ENCODE data around the gene CMIP.
"Not testable (repeated sequence)": the region's sequence is repeated elsewhere in the genome, so short reads cannot be mapped to it uniquely, and the experiment has no call there.

Gene CMIP

DNA sequence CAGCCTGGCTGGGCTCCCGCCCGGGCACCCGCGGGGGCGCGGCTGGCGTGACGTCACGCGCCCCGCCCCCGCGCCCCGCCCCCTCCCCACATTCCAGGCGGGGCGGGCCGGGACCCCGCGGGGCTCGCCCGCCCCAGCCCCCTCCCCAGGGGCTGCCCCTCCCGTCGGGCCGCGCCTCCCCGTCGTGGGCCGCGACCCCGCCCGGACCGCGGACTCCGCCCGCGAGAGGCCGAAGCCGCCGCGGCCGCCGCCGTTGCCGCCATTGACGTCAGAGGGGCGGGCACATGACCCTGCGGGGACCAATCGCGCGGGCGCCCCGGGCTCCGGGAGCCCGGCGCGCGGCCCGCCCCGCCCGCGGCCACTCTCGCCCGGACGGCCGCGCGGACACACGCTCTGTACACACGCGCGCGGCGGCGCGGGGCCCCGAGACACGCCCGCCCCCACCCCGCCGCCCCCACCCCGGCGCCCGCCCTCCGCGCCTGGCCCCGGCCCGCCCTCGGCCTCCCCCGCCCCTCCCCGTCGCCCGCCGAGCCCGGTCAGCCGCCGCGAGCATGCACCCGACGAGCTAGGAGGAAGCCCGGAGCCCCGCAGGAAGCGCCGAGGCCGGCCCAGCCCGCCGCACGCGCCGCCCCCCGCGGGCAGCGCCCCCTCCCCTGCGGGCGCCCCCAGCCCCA is at the start of gene CMIP:
Gene CMIP, plus strand, starts transcription at position 361 of the 674 bp plus-strand sequence.
- peak; percentile 64 for DNase-seq (ENCODE audit: low read depth)

DNA sequence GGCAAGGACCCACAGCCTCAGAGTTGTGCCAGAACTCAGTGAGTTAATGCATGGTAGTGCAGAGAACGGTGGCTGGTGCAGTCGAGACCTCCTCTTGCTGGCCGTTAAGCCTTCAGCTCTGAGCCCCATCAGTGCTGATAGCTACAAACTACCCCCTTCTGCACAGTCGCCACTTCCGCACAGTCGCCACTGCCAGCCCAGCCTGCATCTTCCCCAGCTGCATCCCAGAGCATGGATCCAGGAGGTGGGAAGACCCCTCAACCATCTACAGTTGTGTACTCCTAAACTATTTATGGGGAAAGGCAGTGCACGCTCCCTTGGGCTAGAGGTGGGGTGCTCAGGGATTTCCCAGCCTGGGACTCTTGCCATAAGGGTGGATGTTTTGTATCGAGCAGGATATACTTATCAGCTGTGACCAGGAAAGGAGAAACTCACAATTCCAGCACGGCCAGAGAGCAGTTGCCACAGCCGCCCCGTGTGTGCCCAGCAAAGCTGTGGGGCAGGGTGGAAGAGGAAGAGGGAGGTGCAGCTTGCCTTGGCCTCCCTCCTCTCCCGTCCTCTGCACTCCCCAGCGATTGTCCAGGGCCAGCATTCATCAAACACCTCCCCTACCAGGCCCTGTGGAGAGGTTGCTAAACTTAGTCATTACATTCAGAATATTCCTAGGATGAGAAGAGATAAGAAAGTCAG is 49.5 kb upstream of the CMIP start:
- DNase-seq (ENCODE audit: low read depth), result no peak

DNA sequence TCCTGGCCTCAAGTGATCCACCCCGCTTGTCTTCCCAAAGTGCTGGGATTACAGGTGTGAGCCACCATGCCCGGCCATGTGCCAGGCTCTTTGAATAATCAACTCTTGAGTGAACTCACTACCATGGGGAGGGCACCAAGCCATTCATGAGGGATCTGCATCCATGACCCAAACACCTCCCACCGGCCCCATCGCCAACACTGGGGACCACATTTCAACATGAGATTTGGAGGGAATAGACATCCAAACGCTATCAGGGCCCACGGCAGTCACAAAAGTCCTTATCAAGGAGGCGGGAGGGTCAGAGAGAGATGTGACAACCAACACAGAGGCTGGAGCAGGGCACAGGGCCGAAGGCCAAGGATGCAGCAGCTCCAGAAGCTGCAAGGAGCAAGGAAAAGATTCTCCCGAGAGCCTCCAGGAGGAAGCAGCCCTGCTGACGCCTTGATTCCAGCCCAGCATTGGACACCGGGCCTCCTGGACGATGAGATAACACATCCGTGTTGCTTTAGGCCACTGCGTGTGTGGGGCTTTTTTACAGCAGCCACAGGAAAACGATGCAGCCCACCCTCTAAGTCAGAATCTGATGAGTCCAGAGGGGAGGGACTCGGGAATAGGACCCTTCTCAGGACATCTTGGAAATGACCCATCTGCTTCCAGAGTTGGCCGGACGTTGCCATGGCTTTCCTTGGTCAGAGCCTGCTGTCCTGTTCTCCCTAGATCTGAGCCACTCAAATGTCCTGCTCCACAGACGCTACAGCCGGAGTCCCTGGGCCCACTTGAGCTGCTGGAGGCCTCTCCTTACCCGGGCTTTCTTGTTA is 47.3 kb upstream of the CMIP start:
- DNase-seq (ENCODE audit: low read depth), result no peak

DNA sequence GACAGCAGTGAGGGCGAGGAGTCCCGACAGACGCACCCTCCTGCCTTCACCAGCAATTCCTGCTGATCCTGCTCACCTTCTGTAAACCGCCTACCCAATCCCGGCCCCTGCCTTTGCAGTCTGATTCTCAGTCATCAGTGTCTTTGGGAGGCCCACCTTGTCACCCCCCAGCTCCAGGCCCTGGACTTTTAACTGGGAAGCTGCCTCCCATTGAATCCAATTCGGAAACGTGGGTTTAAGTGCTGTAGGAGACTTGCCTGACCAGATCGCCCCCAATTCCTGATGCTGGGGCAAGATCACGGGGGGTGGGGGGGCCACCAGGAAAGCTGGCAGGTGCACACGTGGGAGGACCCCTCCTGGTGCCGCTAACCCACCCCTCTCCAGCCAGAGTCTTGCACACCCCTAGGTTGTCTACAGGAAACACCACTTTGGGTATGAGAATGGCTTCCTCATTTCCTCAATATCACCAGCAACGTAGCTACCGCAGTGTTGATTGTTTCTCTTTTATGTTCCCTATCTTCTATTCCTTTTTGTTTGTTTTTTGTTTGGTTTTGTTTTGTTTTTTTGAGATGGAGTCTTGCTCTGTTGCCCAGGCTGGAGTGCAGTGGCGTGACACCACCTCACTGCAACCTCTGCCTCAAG is 46.6 kb upstream of the CMIP start:
- no peak for DNase-seq (ENCODE audit: low read depth)

DNA sequence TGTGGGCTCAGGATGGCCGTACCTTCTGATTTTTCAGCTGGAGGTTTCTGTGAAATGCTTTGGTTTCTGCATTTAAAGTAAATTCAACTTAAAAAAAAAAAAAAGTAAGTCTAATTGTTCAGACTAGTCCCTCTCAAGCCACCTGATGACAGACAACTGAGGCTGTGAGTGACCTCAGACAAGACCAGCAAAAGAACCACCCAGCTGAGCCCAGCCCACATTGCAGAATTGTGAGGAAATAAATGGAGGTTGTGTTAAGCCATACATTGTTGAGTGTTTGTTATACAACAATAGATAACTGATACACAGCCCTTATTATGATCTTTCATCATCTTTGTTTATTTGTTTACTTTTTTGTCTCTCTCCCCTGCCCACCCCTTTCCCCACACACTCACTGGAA is 44.7 kb upstream of the CMIP start:
- DNase-seq (ENCODE audit: low read depth), result no peak

DNA sequence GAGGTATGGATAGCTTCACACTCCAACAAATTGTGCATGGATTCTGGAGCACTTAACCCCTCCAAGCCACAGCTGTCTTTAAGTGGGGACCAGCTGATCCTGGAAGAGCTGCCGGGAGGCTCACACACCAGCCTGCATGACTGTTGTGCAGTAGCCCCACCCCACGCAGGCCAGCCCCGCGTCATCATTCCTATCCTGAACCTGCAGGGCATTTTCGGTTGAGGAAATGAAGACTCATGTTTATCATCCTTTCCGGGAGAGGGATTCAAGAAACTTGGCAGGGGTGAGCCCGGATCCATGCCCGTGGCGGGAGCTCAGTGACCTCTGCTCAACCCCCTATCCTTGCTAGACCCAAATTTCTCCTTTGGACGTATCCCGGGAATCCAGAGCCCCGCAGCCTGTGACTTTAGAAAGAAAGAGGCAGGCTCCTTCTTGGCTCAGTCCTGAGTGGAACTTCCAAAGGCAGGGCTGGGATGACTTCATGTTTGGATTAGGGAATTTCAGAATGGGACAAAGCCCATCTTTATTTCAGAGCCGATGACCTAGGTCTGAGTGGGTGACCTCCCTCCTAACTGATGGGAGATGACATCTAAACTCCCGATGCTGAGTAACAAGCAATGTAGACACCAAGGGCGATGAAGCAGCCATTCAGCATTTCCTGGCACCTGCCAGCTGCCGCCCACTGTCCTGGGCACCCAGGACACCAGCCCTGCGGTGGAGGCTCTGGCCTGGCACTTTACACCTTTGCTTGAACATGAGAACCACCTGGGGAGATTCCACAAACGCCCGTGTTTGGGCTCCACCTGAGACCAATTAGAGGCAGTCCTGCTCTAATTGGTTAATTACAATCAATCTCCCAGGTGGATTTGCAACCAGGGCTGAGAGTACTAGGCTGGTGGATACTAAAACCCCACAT is 43.3 kb upstream of the CMIP start:
- DNase-seq (ENCODE audit: low read depth), result no peak

DNA sequence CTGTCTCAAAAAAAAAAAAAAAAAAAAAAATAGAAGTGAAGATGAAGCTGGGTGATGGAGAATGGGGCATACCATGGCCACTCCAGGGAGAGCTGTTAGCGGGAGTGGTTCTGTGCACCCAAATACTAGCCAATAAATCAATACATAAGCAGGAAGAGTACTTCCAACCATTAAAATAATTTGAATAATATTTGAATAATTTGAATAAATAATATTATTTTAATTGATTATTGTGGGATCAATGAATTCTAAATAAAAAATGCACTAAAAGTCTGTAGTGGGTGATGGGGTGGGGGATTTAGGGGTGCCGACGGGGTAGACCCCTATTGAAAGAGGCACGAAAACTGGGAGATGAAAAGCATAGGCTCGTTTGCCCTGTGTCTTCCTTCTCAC is 41.4 kb upstream of the CMIP start:
- DNase-seq (ENCODE audit: low read depth), result no peak

DNA sequence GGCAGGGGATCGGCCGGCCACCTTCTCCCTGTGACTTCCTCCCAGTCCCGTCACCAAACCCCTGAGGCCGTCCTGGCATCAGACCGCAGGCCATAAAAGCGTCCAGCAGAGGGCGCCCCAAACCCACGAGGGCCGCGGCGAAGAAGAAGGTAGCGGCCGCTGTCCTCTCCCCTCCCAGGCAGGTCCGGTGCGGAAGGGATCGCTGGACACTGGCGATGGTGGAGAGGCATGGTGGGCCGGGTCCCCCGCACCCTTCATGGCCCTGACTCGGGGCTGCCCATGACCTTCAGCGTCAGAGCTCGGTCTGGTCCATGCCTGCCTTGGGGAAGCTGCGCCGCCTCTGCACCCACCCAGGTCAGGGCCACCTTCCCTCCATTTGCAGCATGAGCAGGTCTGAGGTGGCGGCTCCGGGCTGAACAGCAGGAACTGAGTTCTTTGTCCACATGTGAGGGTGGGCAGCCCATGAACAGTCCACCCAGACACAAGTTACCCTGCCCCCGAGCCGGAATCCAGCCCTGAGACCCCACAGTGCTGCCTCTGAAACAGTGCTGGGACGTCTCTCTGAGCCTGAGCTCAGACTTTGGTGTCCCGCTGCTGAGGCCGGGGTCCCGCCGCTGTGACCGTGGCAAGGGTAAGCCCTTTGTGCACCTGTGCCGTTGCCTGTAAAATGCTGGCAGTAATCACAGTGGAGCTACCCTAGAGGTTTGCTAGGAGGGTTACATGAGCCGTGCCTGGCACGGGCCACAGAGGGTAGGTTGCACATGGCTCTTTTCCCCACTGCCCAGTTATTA is 40.8 kb upstream of the CMIP start:
- DNase-seq (ENCODE audit: low read depth), result peak; percentile 81

DNA sequence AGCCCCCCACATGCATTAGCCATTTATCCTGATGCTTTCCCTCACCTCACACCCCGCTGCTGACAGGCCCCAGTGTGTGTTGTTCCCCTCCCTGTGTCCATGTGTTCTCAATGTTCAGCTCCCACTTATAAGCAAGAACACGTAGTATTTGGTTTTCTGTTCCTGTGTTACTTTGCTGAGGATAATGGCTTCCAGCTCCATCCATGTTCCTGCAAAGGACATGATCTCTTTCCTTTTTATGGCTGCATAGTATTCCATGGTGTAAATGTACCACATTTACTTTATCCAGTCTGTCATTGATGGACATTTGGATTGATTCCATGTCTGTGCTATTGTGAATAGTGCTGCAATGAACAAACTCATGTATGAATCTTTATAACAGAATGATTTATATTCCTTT is 39.6 kb upstream of the CMIP start:
- not testable (repeated sequence) for DNase-seq (ENCODE audit: low read depth)

DNA sequence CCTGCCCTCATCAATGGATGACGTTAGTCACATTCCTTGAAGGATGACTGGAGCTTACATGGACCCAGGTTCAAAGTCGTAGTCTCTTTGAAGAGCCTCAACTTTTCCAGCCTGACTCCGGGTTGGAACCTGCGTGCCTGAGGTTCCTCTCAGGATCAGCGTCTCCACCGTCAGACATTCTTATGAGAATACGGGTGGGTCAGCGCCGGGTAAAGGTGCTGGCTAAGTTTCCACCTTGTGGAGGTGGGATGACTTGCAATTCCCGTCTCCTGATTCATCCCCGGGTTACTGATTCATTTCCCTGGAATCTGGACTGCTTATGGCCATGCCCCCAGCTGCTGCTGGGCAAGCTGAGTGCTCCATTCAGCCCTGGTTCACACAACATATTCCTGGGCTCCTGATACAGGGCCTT is 38.9 kb upstream of the CMIP start:
- no peak for DNase-seq (ENCODE audit: low read depth)

DNA sequence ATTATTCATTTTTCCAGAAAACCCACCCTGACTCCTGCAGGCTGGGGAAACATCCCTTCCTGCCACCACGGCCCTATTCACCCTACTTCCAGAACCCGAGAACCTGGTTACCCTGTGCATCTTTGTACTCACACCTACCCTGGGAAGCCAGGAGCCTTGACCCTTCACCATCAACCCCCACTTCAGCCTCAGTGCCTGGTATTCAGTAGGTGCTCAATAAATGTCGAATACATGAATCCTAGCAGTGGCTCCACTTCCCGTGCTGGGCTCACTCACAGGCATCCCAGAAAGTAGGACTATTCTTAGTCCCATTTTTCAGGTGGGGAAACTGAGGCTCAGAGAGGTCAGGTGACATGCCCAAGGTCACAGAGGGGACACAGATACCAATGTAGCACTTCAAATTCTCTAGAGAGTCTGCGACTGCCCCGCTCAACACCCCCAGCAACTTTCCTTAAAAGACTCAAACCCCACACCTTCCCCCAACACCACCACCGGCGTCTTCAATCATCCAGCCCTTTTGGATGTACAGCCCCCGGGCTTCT is 36.1 kb upstream of the CMIP start:
- DNase-seq (ENCODE audit: low read depth), result no peak

DNA sequence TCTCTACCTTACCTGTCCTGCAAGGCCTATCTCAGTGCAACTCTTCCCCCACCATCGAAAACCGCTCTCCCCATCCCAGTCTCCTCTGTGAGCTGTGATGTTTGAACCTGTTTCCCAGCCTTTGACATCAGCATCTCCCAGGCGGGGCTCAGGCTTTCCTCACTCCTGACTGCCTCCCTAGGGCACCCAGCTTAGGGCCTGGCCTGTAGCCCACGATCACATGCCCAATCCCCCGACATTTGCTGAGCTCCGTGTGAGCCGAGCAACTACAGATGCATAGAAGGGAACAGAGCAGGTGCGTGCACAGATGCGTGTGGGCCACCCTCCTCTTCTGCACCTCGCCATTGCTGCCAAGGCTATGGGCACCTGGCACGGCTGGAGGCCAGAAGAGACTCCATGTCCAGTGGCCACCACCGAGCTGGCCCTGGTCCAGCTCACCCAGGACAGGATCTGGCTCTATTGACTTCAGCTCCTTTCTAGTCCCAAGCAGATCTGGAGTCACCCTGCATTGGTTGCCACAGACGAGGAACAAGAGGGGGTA is 35.5 kb upstream of the CMIP start:
- no peak for DNase-seq (ENCODE audit: low read depth)

DNA sequence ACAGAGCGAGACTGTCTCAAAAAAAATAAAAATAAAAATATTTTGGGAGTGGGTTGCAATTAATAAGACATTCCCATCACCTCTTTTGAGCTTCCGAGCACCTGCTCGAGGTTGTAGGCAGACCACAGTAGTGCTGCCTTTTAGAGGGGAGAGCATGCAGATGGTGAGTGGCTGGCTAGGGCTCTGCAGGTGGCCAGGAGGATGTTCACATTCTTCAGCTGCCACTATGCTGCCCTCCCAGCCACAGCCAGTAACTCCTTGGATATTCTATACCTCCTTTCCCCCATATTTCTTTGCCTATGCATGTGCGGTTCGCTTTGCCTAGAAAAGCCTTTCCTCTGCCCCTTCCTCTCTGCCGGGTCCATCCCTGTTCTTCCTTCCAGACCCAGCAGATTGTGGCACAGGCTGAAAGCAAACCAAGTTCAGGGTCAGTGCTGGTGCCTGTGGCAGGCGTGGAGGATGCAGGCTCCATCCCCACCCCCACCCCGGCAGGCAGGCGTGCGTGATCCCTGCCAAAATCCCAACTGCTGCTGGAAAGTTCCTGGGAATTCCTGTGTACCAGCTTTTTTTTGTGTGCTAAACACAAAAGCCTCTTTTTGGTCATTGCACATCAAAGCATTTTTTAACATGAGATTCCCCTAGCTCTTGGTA is 33.8 kb upstream of the CMIP start:
- no peak for DNase-seq (ENCODE audit: low read depth)

DNA sequence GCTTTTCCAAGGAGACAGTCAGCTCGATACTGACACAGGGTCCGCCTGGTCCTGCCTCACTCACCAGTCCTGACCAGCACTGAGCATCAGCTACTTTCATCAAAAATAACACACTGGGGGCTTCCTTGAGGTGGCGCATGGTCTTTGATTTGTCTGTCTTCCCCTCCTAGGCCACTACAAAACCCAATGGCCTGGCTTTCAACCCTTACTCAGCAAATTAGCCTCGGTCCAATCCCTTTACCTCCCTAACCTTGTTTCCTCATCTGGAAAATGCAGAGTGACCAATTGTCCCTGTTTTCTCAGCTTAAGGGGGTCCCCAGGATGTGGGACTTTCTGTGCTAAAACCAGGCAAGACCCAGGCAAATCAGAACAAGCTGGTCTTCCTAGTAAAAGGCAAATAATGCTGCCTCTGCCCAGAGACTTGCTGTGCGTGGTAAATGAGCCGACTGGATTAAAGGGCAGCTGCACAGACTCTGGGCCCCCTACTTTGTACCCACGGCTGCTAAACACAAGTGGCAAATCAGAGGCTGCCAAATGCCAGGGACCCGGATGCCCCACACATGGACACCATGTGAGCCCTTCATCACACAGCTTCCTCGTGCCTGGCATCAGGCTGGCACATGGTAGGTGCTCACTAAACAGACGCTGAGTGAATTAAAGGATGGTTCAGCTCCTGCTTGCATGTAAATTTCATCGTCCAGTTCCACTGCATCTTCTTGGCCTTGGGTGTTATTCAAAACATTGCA is 31.2 kb upstream of the CMIP start:
- DNase-seq (ENCODE audit: low read depth), result no peak

DNA sequence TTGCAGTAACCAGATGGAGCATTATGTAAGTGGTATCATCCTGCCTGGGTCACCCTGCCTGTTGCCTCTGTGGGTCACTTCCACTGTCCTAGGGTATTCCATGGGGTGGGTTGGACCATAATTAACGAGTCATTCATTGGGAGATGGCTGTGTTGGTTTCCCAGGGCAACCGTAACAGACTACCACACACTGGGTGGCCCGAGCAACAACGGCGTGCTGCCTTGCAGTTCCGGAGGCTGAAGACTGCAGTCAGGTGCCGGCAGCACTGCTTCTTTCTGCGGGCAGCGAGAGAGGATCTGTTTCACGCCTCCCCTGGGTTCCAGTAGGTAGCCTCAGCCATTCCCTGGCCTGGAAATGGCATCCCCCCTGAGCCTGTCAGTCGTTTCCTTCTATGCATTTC is 28.9 kb upstream of the CMIP start:
- no peak for DNase-seq (ENCODE audit: low read depth)

DNA sequence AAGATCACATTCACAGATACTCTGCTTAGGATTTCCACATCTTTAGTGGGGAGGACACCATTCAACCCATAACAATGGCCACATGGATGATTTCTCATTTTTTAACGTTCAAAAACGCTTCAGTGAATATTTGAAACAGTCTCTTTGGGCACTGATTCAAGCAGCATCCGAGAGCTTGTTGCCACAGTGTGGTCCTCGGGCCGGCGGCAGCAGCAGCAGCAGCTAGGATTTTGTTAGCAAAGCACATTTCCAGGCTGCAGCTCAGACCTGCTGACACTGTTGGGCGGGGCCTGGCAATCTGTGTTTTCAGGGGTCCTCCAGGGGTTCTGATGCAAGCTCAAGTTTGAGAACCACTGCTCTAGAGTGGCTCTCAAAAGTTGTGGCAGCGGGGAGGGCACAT is 27.9 kb upstream of the CMIP start:
- no peak for DNase-seq (ENCODE audit: low read depth)

DNA sequence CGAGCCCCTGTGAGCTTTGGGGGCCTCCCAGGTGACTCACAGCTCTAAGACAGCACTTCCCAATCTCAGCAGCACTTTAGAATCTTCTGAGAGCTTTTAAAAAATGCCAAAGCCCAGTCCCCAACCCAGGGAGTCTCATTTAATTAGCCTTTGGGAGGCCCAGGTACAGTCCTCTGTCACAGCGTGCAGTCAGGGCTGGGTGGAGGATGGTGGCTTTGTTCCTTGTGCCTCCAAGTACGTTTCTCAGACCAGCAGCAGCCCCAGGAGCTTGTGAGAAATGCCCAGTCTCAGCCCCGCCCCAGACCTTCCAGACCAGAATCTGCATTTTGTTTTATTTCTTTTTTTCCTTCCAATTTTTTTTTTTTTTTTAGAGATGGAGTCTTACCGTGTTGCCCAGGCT is 27.4 kb upstream of the CMIP start:
- no peak for DNase-seq (ENCODE audit: low read depth)

DNA sequence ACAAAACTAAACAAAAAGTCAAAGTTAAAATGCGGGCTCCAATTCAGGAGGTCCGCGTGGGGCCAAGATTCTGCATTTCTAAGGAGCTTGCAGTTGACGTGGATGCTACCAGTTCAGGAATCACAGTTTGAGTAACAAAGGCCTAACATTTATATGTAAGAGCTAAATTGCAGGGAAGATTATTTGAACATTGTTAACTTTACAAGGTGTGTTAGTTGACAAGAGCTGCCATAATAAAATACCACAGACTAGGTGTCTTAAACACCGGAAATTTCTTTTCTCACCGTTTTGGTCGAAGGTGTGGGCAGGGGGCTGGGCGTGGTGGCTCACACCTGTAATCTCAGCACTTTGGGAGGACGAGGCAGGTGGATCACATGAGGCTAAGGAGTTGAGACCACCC is 24.8 kb upstream of the CMIP start:
- no peak for DNase-seq (ENCODE audit: low read depth)

DNA sequence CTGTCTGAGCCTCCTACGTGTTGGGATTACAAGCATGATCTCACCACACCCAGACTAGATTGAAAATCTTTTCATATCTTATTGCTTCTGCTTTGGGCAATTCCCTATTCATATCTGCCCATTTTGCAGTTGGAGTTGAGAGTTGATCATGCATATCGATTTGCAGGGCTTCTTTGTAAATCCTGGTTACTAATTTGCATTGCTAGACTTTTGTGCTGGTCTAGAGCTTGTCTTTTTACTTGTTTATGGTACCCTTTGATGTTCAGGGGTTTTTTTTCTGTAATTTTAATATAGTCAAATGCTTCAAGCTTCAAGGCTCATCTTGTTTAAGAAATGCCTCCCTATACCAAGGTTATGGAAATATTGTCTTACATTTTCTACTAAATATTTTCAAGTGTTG is 23.5 kb upstream of the CMIP start:
- no peak for DNase-seq (ENCODE audit: low read depth)
